ENCODE measurements around the gene SOD3. TPM values are rescaled to one million over a fixed set of nuclear protein-coding genes. Genes with fewer than 3 reads are reported as not detected.

SOD3 gene
- total and polyA plus RNA-seq, 4 donors: 2.6 to 8.1 (median 4.6) TPM

DNA sequence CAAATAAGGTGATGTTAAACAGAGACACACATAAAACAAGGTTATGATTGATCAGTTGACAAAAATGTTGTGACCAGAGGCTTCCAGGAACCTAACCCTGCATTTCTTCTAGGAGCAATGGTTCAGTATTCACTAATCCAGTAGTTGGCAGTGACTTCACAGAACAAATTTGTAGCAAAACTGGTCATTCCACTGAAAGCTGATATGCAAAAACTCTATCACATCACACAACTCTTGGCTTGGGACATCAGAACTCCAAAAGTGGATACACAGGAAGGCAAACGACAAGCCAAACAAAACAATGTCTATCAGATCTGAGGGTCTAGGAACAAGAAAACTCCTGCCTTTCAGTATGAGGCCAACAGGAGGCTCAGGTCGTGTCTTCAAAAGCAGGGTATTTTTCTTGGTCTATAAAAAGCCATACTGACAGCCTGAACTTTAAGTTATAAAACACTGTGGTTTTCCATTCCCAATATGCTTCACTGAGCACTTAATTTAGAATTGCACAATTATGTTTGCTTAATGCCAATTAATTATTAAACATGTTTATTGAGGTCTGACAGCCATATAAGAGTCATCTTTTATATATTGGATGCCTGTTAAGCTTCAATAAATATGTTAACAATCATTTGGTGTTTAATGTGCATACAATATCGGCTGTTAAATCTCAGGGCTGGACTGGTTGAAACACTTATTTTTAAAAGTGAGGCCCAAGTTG lies 45.6 kb downstream of the SOD3 start (continued):
- TF ChIP-seq, protein P1, sequence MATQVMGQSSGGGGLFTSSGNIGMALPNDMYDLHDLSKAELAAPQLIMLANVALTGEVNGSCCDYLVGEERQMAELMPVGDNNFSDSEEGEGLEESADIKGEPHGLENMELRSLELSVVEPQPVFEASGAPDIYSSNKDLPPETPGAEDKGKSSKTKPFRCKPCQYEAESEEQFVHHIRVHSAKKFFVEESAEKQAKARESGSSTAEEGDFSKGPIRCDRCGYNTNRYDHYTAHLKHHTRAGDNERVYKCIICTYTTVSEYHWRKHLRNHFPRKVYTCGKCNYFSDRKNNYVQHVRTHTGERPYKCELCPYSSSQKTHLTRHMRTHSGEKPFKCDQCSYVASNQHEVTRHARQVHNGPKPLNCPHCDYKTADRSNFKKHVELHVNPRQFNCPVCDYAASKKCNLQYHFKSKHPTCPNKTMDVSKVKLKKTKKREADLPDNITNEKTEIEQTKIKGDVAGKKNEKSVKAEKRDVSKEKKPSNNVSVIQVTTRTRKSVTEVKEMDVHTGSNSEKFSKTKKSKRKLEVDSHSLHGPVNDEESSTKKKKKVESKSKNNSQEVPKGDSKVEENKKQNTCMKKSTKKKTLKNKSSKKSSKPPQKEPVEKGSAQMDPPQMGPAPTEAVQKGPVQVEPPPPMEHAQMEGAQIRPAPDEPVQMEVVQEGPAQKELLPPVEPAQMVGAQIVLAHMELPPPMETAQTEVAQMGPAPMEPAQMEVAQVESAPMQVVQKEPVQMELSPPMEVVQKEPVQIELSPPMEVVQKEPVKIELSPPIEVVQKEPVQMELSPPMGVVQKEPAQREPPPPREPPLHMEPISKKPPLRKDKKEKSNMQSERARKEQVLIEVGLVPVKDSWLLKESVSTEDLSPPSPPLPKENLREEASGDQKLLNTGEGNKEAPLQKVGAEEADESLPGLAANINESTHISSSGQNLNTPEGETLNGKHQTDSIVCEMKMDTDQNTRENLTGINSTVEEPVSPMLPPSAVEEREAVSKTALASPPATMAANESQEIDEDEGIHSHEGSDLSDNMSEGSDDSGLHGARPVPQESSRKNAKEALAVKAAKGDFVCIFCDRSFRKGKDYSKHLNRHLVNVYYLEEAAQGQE (IDR thresholded peaks at IDR 0.05): no peak
- no peak for TF ChIP-seq FOXA1 (IDR thresholded peaks at IDR 0.05)
- TF ChIP-seq RXRA (IDR thresholded peaks at IDR 0.05): no peak
- TF ChIP-seq, protein P2, sequence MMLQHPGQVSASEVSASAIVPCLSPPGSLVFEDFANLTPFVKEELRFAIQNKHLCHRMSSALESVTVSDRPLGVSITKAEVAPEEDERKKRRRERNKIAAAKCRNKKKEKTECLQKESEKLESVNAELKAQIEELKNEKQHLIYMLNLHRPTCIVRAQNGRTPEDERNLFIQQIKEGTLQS (IDR thresholded peaks at IDR 0.05): no peak
- TF ChIP-seq GABPA (IDR thresholded peaks at IDR 0.05 in 1 of 2, conservative IDR thresholded peaks at IDR 0.05 in 1 of 2): no peak
- no peak for TF ChIP-seq EGR1 (IDR thresholded peaks at IDR 0.05; ENCODE audit: low read depth in 2 of 2)
- no peak for TF ChIP-seq HNF4G (IDR thresholded peaks at IDR 0.05)
- TF ChIP-seq HNF4A (conservative IDR thresholded peaks at IDR 0.05): no peak

DNA sequence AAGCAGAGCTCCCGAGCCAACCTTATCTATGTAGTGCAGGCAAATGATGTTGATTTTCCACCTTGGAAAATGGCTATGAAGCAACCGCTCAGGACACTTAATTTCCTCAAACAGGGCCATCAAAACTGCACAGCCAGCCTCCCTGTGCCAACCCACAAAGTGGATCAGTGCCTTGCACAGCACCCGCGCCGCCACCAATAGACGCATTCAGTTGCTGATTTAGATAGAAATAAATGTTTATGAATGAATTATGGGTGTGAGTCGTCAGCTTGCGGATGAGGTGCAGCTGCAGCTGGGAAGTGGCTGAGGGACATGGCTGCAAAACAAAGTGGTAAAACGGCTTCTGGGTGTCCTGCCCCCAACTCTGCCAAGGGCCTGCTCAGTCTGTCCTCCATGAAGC lies 47.0 kb downstream of the SOD3 start:
- H3K9ac ChIP-seq (ENCODE audit: low read depth in 1 of 2, low read length in 2 of 2): no peak overlapping the region
- no peak for DNase-seq (ENCODE audit: low spot score)
- no peak for TF ChIP-seq EGR1 (IDR thresholded peaks at IDR 0.05; ENCODE audit: low read depth in 2 of 2)
- TF ChIP-seq, protein P1 (IDR thresholded peaks at IDR 0.05): no peak
- TF ChIP-seq JUND (IDR thresholded peaks at IDR 0.05): no peak
- no peak for TF ChIP-seq RXRA (IDR thresholded peaks at IDR 0.05)
- no peak for TF ChIP-seq RAD21 (IDR thresholded peaks at IDR 0.05)
- TF ChIP-seq, protein P3, sequence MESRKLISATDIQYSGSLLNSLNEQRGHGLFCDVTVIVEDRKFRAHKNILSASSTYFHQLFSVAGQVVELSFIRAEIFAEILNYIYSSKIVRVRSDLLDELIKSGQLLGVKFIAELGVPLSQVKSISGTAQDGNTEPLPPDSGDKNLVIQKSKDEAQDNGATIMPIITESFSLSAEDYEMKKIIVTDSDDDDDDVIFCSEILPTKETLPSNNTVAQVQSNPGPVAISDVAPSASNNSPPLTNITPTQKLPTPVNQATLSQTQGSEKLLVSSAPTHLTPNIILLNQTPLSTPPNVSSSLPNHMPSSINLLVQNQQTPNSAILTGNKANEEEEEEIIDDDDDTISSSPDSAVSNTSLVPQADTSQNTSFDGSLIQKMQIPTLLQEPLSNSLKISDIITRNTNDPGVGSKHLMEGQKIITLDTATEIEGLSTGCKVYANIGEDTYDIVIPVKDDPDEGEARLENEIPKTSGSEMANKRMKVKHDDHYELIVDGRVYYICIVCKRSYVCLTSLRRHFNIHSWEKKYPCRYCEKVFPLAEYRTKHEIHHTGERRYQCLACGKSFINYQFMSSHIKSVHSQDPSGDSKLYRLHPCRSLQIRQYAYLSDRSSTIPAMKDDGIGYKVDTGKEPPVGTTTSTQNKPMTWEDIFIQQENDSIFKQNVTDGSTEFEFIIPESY (IDR thresholded peaks at IDR 0.05): no peak
- no peak for TF ChIP-seq YY1 (IDR thresholded peaks at IDR 0.05)
- TF ChIP-seq, protein P4, sequence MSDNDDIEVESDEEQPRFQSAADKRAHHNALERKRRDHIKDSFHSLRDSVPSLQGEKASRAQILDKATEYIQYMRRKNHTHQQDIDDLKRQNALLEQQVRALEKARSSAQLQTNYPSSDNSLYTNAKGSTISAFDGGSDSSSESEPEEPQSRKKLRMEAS (IDR thresholded peaks at IDR 0.05): no peak
- no peak for TF ChIP-seq GABPA (IDR thresholded peaks at IDR 0.05 in 1 of 2, conservative IDR thresholded peaks at IDR 0.05 in 1 of 2)
- TF ChIP-seq SP1 (IDR thresholded peaks at IDR 0.05): no peak
- TF ChIP-seq FOXA1 (IDR thresholded peaks at IDR 0.05): no peak
- TF ChIP-seq HNF4G (IDR thresholded peaks at IDR 0.05): no peak
- TF ChIP-seq, protein P5, sequence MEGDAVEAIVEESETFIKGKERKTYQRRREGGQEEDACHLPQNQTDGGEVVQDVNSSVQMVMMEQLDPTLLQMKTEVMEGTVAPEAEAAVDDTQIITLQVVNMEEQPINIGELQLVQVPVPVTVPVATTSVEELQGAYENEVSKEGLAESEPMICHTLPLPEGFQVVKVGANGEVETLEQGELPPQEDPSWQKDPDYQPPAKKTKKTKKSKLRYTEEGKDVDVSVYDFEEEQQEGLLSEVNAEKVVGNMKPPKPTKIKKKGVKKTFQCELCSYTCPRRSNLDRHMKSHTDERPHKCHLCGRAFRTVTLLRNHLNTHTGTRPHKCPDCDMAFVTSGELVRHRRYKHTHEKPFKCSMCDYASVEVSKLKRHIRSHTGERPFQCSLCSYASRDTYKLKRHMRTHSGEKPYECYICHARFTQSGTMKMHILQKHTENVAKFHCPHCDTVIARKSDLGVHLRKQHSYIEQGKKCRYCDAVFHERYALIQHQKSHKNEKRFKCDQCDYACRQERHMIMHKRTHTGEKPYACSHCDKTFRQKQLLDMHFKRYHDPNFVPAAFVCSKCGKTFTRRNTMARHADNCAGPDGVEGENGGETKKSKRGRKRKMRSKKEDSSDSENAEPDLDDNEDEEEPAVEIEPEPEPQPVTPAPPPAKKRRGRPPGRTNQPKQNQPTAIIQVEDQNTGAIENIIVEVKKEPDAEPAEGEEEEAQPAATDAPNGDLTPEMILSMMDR (IDR thresholded peaks at IDR 0.05; ENCODE audit: low read depth, low read length, missing input control): no peak
- TF ChIP-seq HNF4A (conservative IDR thresholded peaks at IDR 0.05): no peak
- H3K27me3 ChIP-seq (ENCODE audit: control insufficient read depth in 4 of 4, insufficient read depth in 4 of 4, low read length in 3 of 4): no peaks in the 10 kb centered on the region
- WGBS: 91% methylated on average over 9 of the region's 9 CpGs
- H3K27ac ChIP-seq (ENCODE audit: low read depth in 1 of 2, low read length in 2 of 2): no peak overlapping the region
- peaks cover 0 to 15% (median 6%) of the 10 kb centered on the region in 4 donors for H3K4me1 ChIP-seq (ENCODE audit: control insufficient read depth in 4 of 4, insufficient read depth in 4 of 4, low read length in 3 of 4)
- H3K4me3 ChIP-seq (ENCODE audit: low read depth in 1 of 3, low read length in 3 of 3): no peak overlapping the region
- no peaks in the 10 kb centered on the region for H3K9me3 ChIP-seq (ENCODE audit: control insufficient read depth in 4 of 4, low read length in 3 of 4)
- H3K36me3 ChIP-seq (ENCODE audit: control insufficient read depth in 4 of 4, insufficient read depth in 3 of 4, low read depth in 1 of 4, low read length in 3 of 4): peaks cover 0 to 6% (median 2%) of the 10 kb centered on the region in 4 donors
